Kasumi-1 (cell line): ENCODE measurements around the gene SLC22A14.
"Not testable (repeated sequence)": the region's sequence is repeated elsewhere in the genome, so short reads cannot be mapped to it uniquely, and the experiment has no call there.

Experiments used
- DNase-seq, 2 experiments: peaks; one replicate each; lab custom pipeline; 2025; lab: John Stamatoyannopoulos, UW

SLC22A14 gene

GRCh38 chr3:38270606-38271005 is 11.5 kb upstream of the SLC22A14 start:
- no peak for DNase-seq

- DNase-seq: no peak
Observed at GRCh38 chr3:38271553-38271952, 10.5 kb upstream of the SLC22A14 start.

GRCh38 chr3:38274864-38275649 is 7.0 kb upstream of the SLC22A14 start:
- DNase-seq: no peak

DNA sequence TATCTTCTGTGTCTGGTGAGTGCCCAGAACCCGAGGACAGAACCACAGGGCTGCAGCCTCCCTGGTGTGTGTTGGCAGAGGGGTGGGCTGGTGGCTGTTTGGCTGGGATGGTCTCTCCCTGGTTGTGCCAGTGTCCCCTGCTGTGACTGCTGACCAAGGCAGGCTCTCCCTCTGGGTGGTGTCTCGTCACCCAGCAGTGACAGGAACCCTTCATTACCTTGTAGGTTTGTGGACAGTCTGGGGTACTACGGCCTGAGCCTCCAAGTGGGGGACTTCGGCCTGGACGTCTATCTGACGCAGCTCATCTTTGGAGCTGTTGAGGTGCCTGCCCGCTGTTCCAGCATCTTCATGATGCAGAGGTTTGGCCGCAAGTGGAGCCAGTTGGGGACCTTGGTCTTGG is 6.4 kb upstream of the SLC22A14 start:
- no peak for DNase-seq

GRCh38 chr3:38276081-38276916 is 5.8 kb upstream of the SLC22A14 start:
- DNase-seq: no peak

- DNase-seq: no peak
Observed at GRCh38 chr3:38276917-38277630, 5.0 kb upstream of the SLC22A14 start.

GRCh38 chr3:38278841-38279240 is 3.3 kb upstream of the SLC22A14 start:
- no peak for DNase-seq

DNA sequence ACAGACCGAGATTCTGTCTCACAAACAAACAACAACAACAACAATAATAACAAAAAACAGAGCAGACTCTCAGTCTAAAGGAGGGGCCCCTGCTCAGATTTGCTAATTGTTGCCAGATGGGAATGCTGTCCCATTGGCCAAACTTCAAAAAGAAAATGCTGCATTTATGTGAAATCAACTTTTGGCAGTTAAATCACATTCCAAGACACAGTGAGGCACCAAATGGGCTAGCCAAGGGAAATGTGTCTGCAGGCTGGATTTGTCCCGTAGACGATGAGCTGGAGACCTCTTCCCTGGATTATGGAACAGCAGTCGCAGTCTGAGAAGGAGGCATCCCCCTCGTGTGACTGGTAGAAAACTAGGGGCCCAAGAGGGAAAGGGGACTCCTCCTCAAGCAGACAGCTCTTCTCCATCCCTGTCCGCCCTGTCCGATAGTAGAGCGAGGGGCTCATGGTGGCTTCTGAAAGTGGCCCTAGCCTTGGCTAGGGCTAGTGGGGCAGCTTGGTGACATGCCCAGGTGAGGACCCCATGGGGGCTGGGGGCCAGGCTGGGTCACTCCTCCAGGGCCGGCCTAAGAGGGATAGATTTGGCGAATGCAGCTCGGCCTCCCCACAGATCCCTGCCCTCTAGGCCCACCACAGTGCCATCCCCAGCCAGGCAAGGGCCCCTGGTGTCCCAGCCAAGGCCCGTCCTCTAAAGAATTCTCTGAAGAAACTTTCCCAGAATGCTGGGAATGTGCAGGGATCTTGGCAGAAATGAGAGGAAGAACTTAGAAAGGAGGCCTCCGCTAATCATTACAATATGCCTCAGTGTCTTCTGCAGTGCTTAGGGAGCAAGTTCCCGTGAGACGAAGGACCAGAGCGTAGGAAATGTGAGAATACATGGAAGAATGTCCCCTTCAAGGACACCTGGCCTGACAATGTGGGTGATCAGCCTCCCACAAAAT is 2.0 kb downstream of the SLC22A14 start:
- DNase-seq: no peak

- DNase-seq: no peak
Observed at GRCh38 chr3:38284756-38285150, 2.7 kb downstream of the SLC22A14 start.

DNA sequence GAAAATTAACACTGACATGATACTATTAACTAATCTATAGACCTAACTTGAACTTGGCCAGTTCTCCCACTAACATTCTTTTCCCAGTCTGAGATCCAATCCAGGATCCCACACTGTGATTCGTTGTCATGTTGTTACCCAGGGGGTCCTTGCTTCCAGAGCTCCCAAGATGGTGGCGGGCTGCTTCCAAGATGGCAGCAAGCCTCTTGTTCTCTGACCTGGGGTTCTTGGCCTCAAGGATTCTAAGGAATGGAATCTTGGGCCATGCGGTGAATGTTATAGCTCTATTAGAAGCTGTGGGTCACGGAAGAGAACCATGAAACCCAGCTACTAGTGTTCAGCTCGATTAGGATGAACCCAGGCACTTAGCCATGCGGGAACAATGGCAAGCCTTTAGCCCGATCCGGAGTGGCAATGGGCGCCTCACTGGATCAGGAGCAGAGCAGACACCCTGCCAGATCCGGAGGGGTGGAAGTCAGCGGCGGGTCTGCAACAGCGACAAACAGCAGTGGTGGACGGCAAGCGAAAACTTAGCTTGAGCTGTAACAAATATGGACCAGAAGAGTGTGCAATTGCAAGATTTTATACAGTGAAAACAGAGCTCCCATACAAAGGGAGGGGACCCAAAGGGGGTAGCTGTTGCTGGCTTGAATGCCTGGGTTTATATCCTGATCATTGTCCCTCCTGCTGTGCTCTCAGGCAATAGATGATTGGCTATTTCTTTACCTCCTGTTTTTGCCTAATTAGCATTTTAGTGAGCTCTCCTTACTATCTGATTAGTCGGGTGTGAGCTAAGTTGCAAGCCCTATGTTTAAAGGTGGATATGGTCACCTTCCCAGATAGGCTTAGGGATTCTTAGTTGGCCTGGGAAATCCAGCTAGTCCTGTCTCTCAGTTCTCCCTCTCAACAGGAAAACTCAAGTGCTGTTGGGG is 7.5 kb downstream of the SLC22A14 start:
- not testable (repeated sequence) for DNase-seq

DNA sequence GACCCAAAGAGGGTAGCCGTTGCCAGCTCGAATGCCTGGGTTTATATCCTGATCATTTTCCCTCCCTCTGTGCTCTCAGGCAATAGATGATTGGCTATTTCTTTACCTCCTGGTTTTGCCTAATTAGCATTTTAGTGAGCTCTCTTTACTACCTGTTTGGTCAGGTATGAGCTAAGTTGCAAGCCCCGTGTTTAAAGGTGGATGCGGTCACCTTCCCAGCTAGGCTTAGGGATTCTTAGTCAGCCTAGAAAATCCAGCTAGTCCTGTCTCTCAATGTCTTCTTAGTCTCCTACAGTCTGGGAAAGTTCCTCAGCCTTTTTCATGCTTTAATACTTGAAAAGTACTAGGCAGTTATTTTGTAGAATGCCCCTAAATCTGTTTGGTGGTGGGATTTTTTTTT is 15.0 kb downstream of the SLC22A14 start:
- not testable (repeated sequence) for DNase-seq

DNA sequence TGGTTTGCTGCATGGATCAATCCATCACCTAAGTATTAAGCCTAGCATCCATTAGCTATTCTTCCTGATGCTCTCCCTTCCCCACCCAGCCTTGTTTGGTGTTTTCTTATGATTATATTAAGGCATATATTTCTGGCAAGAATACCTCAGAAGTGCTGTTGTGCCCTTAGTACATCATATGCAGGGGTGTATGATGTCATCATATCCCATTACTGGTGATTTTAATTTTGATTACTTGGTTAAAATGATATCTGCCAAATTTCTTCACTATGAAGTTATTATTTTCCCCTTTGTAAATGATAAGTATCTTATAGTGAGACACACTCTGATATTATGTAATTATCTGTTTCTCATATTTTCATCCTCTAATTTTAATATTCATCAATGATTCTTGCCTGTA is 15.4 kb downstream of the SLC22A14 start:
- DNase-seq: no peak

DNA sequence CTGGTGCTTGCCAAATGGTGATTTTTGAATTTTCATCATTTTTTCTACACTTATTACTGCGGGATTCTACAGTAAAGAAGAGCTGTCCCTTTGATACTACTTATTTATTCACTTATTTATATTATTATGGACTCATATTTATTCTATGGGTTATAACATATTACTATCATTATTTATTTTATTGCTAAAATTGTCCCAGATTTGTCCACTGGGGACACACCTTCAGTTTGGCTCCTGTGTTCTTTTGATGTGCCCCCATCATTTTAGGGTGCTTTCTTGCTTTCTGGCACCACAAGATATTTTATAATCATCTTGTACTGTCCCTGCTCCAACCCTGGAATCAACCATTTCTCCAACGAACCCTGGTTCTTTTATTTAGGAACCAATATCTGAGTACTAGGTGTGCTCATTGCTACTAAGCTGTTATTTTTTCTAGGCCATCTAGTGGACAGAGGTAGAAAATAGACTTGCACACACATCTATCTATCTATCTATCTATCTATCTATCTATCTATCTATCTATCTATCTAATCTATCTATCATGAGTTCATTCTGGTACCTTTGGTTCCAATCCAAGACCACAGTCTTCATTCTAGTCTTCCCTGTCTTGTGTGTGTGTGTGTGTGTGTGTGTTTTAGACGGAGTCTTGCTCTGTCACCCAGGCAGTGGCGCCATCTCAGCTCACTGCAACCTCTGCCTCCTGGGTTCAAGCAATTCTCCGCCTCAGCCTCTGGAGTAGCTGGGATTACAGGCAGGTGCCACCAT is 16.0 kb downstream of the SLC22A14 start:
- peak; percentile 38 to 50 for DNase-seq

GRCh38 chr3:38306941-38307340 is 24.8 kb downstream of the SLC22A14 start:
- no peak for DNase-seq

DNA sequence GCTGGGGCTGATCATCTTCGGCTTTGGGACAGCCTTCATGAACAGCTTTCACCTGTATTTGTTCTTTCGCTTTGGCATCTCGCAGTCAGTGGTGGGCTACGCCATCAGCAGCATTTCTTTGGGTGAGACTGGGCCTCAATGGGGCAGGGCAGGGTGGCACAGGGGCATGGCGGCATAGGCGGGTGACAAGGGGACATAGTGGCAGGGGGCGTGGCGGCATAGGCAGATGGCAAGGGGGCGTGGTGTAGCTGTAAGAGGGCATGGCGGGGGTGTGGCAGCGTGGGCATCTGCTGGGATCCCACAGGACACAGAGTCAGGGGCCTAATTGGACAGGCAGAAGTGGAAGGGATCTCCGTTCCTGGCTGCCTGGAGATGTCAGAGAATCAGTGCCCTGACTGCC is 25.5 kb downstream of the SLC22A14 start:
- no peak for DNase-seq

GRCh38 chr3:38308456-38308855 is 26.4 kb downstream of the SLC22A14 start:
- no peak for DNase-seq

- DNase-seq: peak; percentile 43 to 61
Observed at GRCh38 chr3:38311476-38311875, 29.4 kb downstream of the SLC22A14 start.

DNA sequence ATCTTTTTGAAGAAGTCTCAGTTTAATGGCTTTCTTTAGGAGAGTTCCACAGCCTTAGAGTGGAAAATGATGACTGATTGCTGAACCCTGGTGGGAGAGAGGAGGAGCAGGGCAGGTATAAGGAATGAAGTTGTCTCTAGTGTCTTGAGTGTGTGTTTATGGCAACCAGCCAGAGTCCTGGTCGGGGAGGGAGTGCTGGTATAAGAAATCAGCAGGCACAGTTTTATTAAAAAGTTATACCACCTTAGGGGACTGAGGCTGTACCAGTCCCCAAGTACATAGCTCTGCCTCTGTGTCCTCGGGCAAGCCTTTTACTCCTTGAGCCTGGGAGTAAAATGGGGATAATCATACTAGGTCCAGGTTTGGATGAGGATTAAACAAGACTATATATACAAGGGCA is 29.8 kb downstream of the SLC22A14 start:
- DNase-seq: no peak

GRCh38 chr3:38312356-38312755 is 30.3 kb downstream of the SLC22A14 start:
- DNase-seq: no peak

- DNase-seq: no peak
Observed at GRCh38 chr3:38313263-38313662, 31.2 kb downstream of the SLC22A14 start.
